Renal cortical epithelial cell (primary cell): ENCODE data around the gene TLL2. TPM values are rescaled to one million over a fixed set of nuclear protein-coding genes. Genes with fewer than 3 reads are reported as not detected.

Experiments used
- DNase-seq: peaks from one replicate; pipeline ENCODE4 v3.0.0-alpha.2; 2011; ENCODE audit warnings: low read depth
- total RNA-seq: library from RNA; depleted of rRNA; stranded (reverse); fragments of >200 nt; gene quantifications from 2 replicates; pipeline ENCODE4 v1.2.3, GENCODE V29; 2014

TLL2 gene
- total RNA-seq, 1 donor from 2014 or later, result 21.4 TPM

GRCh38 chr10:96324447-96324846, 189.3 kb downstream of the TLL2 start:
- DNase-seq, result no peak

GRCh38 chr10:96322275-96322674, 191.5 kb downstream of the TLL2 start:
- no peak for DNase-seq

- DNase-seq, result no peak
Measured at GRCh38 chr10:96321822-96322221, 191.9 kb downstream of the TLL2 start.

GRCh38 chr10:96319754-96320474, 193.8 kb downstream of the TLL2 start:
- DNase-seq, result peak; percentile 66

GRCh38 chr10:96317067-96317833, 196.5 kb downstream of the TLL2 start:
- DNase-seq, result no peak

Other genes with a start within 250 kb of the TLL2 start
- gene BLNK, start 242.4 kb downstream of the TLL2 start, total RNA-seq, result 0.35 and 2.8 TPM in 2 replicates
- gene DNTT, start 209.5 kb downstream of the TLL2 start, total RNA-seq, result not detected in 2 replicates
- gene OPALIN, start 154.9 kb downstream of the TLL2 start, total RNA-seq, result 0.05 TPM in 1 of 2 replicates, not detected in the other
- 164 and 169 TPM in 2 replicates for gene TM9SF3, start 73.1 kb upstream of the TLL2 start, total RNA-seq
- gene PIK3AP1, start 206.6 kb upstream of the TLL2 start, total RNA-seq, result 5.4 and 14.9 TPM in 2 replicates